Activated naive CD8-positive, alpha-beta T cell (primary cell): Measurements from ENCODE around the gene SLC7A10.
A peak's percentile ranks its signal among the peaks of the same experiment; 100 is the strongest.

Source experiments
- H3K27ac Mint-ChIP-seq: one replicate; pipeline ENCODE4 v1.8.0; 2021; ENCODE audit warnings: mixed read lengths
- H3K27me3 Mint-ChIP-seq: one replicate; pipeline ENCODE4 v1.8.0; 2021; ENCODE audit warnings: mixed read lengths
- H3K36me3 Mint-ChIP-seq: one replicate; pipeline ENCODE4 v1.8.0; 2021; ENCODE audit warnings: mixed read lengths
- H3K4me1 Mint-ChIP-seq: one replicate; pipeline ENCODE4 v1.8.0; 2021; ENCODE audit warnings: low read depth, mixed read lengths
- H3K4me3 Mint-ChIP-seq: one replicate; pipeline ENCODE4 v1.8.0; 2021; ENCODE audit warnings: mild to moderate bottlenecking, mixed read lengths
- H3K9me3 Mint-ChIP-seq: one replicate; pipeline ENCODE4 v1.8.0; 2021; ENCODE audit warnings: low read depth, mixed read lengths

Gene SLC7A10

GRCh38 chr19:33225458-33225926 lies at the start of gene SLC7A10:
Gene SLC7A10, minus strand, starts transcription at chr19:33225850. Its CDS starts 147 bp downstream, at chr19:33225703.
- Mint-ChIP-seq H3K36me3 (peaks cover 14% of the 10 kb centered on the region), H3K27ac (no peak within 1 kb of the TSS), H3K9me3 (peaks cover 12% of the 10 kb centered on the region), H3K4me1 (peaks cover 11% of the 10 kb centered on the region), H3K4me3 (peak within 1 kb of the TSS; percentile 79), H3K27me3 (peaks cover 29% of the 10 kb centered on the region)

GRCh38 chr19:33274663-33275558 lies 49.3 kb upstream of the SLC7A10 start:
- H3K4me3 Mint-ChIP-seq, result no peak overlapping the region
- H3K27me3 Mint-ChIP-seq, result no peaks in the 10 kb centered on the region
- peaks cover under 1% of the 10 kb centered on the region for H3K4me1 Mint-ChIP-seq
- no peaks in the 10 kb centered on the region for H3K9me3 Mint-ChIP-seq
- H3K36me3 Mint-ChIP-seq, result no peaks in the 10 kb centered on the region
- H3K27ac Mint-ChIP-seq, result no peak overlapping the region

- Mint-ChIP-seq H3K4me1 (no peaks in the 10 kb centered on the region), H3K27me3 (no peaks in the 10 kb centered on the region), H3K9me3 (no peaks in the 10 kb centered on the region), H3K4me3 (no peak overlapping the region), H3K36me3 (no peaks in the 10 kb centered on the region), H3K27ac (no peak overlapping the region)
These were observed 48.4 kb upstream of the SLC7A10 start for GRCh38 chr19:33273881-33274662.

- H3K36me3 Mint-ChIP-seq, result no peaks in the 10 kb centered on the region
- H3K9me3 Mint-ChIP-seq, result no peaks in the 10 kb centered on the region
- H3K4me3 Mint-ChIP-seq, result no peak overlapping the region
- no peaks in the 10 kb centered on the region for H3K27me3 Mint-ChIP-seq
- no peaks in the 10 kb centered on the region for H3K4me1 Mint-ChIP-seq
- H3K27ac Mint-ChIP-seq, result no peak overlapping the region
These were observed 47.6 kb upstream of the SLC7A10 start for GRCh38 chr19:33273065-33273736.

DNA sequence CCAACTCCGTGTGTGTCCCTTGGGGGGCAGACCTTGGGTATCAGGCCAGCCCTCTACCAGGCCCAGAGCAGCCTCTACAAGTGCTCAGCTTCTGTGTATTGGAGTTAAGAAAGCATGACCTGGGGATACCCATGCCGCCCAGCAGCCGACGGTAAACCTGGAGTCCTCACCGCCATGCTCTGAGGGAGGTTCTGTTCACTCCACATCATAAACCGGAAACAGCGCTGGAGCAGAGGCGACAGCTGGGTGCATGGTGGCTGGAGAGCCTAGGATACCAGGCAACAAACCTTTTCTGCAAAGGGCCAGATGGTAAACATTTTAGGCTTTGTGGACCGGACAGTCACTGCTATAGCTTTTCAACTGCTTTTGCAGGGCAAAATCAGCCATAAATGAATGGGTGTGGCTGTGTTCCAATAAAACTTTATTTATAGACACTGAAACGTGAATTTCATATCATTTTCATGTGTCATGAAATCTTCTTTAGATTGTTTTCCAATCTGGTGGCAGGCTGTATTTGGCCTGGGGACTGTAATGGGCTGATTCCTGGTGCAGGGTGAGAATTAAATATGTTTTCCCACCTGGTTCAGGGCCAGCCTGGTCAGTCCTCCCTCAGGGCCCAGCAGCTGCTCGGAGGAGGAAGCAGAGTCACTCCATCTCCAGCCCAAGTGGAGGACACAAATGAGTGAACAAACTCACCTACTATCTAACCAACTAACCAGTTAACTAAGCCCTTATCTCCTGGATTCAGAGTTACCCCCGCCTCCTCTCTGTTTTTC lies 45.8 kb upstream of the SLC7A10 start:
- Mint-ChIP-seq H3K27me3 (no peaks in the 10 kb centered on the region), H3K4me1 (no peaks in the 10 kb centered on the region), H3K4me3 (no peak overlapping the region), H3K27ac (no peak overlapping the region), H3K9me3 (no peaks in the 10 kb centered on the region), H3K36me3 (no peaks in the 10 kb centered on the region)

- Mint-ChIP-seq H3K9me3 (no peaks in the 10 kb centered on the region), H3K4me3 (no peak overlapping the region), H3K4me1 (no peaks in the 10 kb centered on the region), H3K36me3 (no peaks in the 10 kb centered on the region), H3K27ac (no peak overlapping the region), H3K27me3 (no peaks in the 10 kb centered on the region)
These were observed 45.1 kb upstream of the SLC7A10 start for GRCh38 chr19:33270769-33271168.

DNA sequence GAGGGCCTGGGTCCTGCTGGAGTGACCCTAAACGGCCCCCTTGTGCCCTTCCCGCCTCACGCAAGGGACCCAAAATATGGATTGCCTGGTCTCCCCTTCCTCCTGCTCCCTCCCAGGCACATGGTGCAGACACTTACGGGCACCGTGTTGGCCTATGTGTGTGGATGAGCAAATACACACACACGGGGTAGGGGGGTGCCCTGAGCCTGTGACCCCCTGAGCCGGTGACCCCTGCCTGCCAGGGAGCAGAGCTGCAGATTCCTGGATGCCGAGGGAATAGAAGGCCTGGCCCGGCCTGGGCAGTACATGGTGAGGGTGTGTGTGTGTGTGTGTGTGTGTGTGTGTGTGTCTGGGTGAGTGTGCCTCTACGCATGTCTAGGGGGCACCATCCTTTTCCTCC lies 43.4 kb upstream of the SLC7A10 start:
- no peaks in the 10 kb centered on the region for H3K9me3 Mint-ChIP-seq
- H3K36me3 Mint-ChIP-seq, result no peaks in the 10 kb centered on the region
- H3K4me1 Mint-ChIP-seq, result no peaks in the 10 kb centered on the region
- no peak overlapping the region for H3K27ac Mint-ChIP-seq
- H3K4me3 Mint-ChIP-seq, result no peak overlapping the region
- H3K27me3 Mint-ChIP-seq, result no peaks in the 10 kb centered on the region

DNA sequence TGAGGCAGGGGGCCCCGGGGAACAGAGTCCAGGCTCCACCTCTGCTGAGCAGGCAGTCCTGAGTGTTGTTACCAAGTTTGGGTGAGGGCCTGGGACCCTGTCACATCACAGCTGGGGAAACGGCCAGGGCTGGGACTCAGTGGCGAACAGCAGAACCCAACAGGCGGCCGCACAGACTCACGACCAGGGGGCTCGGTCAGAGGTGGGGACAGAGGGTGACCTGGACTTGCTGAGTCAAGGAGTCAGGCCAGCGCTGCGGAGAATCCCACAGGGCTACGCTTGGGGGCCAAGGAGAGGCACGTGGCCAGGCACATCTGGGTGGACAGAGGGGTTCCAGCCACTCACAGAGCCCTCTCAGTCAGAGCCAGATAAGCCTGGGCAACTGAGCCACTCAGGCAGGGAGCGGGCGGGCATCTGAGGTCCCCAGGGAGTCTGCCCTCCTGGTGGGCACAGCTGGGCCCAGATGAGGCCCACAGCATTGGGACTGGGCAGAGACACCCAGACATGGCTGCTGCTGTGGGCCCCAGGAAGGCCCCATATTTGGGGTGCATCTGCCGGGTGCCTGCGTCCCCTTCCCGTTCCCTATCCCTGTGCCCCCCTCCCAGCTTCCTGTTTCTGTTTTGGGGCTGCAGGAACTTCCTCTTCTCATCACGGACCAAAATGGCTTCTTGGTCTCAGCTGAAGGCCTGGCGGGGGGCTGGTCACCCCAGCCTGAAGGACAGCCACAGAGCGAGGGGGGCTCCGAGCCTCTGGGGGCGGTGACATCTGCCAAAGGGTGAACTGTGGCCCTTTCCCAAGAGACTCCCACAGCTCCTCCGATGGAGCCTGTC lies 42.7 kb upstream of the SLC7A10 start:
- Mint-ChIP-seq H3K27me3 (no peaks in the 10 kb centered on the region), H3K4me3 (no peak overlapping the region), H3K36me3 (no peaks in the 10 kb centered on the region), H3K4me1 (no peaks in the 10 kb centered on the region), H3K27ac (no peak overlapping the region), H3K9me3 (no peaks in the 10 kb centered on the region)

DNA sequence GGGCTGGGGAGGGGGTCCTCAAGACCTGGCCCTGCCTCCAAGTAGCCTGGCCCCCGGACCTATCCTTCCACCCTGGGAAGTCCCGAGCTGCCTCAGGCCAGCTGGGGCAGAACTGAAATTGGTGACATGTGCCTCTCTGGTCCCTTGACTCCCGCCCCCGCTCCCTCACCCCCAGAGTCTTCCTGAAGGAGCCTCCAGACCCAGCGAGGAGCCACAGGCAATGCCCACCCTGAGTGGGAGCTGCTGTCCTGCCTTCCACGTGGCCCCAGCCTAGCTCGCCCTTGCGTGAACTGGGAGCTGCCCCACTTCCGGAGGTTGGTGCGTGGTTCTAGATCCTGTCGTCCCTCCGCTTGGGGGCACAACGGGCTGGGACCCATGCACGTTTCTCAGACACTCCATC lies 42.1 kb upstream of the SLC7A10 start:
- Mint-ChIP-seq H3K27ac (no peak overlapping the region), H3K4me3 (no peak overlapping the region), H3K4me1 (no peaks in the 10 kb centered on the region), H3K27me3 (no peaks in the 10 kb centered on the region), H3K9me3 (no peaks in the 10 kb centered on the region), H3K36me3 (no peaks in the 10 kb centered on the region)

GRCh38 chr19:33266974-33267484 lies 41.4 kb upstream of the SLC7A10 start:
- H3K4me1 Mint-ChIP-seq, result peaks cover 2% of the 10 kb centered on the region

DNA sequence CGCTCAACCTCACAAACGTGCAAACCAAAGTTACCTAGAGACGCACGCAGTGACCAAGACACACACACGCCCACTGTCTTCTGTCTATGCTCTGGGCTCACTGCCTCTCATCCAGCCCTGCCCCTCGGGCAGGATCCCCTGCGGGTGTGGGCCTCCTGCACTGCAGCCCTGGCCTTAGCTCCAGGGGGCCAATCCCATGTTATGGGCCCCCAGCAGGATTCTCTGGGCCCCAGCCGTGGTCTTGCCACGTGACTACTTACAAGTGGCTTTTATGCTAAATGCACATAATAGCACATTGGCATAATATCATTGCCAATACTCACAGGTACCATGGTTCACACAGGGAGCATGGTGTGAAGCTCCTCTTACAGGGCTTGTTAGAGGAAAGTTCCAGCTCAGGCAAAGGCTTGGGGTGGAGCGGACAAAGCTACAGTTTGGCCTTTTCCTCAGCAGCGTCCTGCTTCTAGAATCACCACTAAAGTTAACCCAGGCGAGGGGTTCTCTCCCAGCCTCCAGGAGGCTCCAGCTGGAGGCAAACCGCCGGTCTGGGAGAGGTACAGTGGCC lies 39.3 kb upstream of the SLC7A10 start:
- H3K27ac Mint-ChIP-seq, result no peak overlapping the region
- no peaks in the 10 kb centered on the region for H3K36me3 Mint-ChIP-seq
- peaks cover 3% of the 10 kb centered on the region for H3K27me3 Mint-ChIP-seq
- H3K9me3 Mint-ChIP-seq, result no peaks in the 10 kb centered on the region
- no peak overlapping the region for H3K4me3 Mint-ChIP-seq
- peaks cover 11% of the 10 kb centered on the region for H3K4me1 Mint-ChIP-seq

More at GRCh38 chr19:33266974-33267484, 41.4 kb upstream of the SLC7A10 start:
- H3K27me3 Mint-ChIP-seq, result peaks cover 1% of the 10 kb centered on the region
- H3K36me3 Mint-ChIP-seq, result no peaks in the 10 kb centered on the region
- H3K9me3 Mint-ChIP-seq, result no peaks in the 10 kb centered on the region
- no peak overlapping the region for H3K4me3 Mint-ChIP-seq
- no peak overlapping the region for H3K27ac Mint-ChIP-seq

GRCh38 chr19:33263325-33264023 lies 37.8 kb upstream of the SLC7A10 start:
- H3K27ac Mint-ChIP-seq, result no peak overlapping the region
- no peak overlapping the region for H3K4me3 Mint-ChIP-seq
- H3K36me3 Mint-ChIP-seq, result no peaks in the 10 kb centered on the region
- H3K4me1 Mint-ChIP-seq, result peaks cover 11% of the 10 kb centered on the region
- H3K27me3 Mint-ChIP-seq, result peaks cover 3% of the 10 kb centered on the region
- no peaks in the 10 kb centered on the region for H3K9me3 Mint-ChIP-seq
